ENCODE results near the gene CRTC3.

CRTC3 gene

DNA sequence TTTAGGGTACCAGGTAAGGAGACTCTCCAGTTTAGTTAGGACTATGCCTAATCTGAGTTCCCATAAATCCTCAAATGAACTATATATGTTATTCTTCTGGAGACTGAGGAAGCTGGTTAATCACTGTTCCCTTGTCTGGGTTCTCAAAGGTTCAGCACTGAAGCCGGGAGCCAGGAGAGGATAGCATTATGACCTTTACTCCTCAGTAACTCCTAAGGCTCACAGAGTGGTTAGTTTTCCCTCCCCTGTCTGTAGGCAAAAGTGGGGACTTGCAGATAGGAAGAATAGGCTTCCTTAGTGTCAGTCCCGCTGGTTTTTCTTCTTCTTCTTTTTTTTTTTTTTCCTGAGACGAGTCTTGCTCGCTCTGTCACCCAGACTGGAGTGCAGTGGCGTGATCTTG, 50.4 kb downstream of the CRTC3 start:
- TF ChIP-seq, protein P1, sequence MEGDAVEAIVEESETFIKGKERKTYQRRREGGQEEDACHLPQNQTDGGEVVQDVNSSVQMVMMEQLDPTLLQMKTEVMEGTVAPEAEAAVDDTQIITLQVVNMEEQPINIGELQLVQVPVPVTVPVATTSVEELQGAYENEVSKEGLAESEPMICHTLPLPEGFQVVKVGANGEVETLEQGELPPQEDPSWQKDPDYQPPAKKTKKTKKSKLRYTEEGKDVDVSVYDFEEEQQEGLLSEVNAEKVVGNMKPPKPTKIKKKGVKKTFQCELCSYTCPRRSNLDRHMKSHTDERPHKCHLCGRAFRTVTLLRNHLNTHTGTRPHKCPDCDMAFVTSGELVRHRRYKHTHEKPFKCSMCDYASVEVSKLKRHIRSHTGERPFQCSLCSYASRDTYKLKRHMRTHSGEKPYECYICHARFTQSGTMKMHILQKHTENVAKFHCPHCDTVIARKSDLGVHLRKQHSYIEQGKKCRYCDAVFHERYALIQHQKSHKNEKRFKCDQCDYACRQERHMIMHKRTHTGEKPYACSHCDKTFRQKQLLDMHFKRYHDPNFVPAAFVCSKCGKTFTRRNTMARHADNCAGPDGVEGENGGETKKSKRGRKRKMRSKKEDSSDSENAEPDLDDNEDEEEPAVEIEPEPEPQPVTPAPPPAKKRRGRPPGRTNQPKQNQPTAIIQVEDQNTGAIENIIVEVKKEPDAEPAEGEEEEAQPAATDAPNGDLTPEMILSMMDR (conservative IDR thresholded peaks at IDR 0.05; ENCODE audit: control insufficient read depth, insufficient read depth, low read depth, low read length), result no peak
- no peak for DNase-seq (ENCODE audit: low read depth)
- no peak overlapping the region for H3K4me3 ChIP-seq (ENCODE audit: control insufficient read depth, low read depth, low read length)

DNA sequence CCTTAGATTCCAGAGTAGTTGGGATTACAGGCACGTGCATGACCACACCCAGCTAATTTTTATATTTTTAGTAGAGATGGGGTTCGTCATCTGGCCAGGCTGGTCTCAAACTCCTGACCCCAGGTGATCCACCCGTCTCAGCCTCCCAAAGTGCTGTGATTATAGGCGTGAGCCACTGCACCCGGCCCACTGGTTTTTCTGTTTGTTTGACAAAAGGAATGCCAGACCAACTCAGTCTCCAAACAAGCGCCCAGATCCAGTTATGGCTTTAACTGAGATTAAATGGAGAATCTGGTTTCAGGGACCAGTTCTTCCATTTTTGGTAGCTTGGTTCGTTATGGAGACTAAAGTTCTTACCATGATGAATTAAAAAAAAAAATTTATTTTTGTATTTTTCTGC, 50.8 kb downstream of the CRTC3 start:
- DNase-seq (ENCODE audit: low read depth), result no peak
- H3K4me3 ChIP-seq (ENCODE audit: control insufficient read depth, low read depth, low read length), result no peak overlapping the region
- TF ChIP-seq, protein P1 (conservative IDR thresholded peaks at IDR 0.05; ENCODE audit: control insufficient read depth, insufficient read depth, low read depth, low read length), result no peak

DNA sequence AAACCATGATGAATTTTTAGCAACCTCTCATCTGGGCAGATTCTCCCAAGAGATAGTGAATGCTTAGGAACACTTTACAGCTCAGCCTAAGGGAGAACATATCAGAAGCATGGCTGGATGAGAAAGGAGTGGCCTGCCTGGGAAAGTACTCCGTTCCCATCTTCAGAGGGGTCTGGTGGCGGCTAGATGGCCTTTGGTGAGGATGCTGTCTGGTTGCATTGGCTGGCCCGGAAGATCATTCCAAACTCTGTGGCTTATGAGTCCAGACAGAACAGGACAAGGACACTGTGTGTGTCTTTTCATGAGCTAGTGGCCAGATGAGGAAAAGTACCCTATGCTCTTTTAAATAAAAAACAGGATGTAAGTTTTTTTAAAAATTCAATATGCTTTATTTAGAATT, 51.2 kb downstream of the CRTC3 start:
- TF ChIP-seq, protein P1 (conservative IDR thresholded peaks at IDR 0.05; ENCODE audit: control insufficient read depth, insufficient read depth, low read depth, low read length), result no peak
- no peak overlapping the region for H3K4me3 ChIP-seq (ENCODE audit: control insufficient read depth, low read depth, low read length)
- no peak for DNase-seq (ENCODE audit: low read depth)

DNA sequence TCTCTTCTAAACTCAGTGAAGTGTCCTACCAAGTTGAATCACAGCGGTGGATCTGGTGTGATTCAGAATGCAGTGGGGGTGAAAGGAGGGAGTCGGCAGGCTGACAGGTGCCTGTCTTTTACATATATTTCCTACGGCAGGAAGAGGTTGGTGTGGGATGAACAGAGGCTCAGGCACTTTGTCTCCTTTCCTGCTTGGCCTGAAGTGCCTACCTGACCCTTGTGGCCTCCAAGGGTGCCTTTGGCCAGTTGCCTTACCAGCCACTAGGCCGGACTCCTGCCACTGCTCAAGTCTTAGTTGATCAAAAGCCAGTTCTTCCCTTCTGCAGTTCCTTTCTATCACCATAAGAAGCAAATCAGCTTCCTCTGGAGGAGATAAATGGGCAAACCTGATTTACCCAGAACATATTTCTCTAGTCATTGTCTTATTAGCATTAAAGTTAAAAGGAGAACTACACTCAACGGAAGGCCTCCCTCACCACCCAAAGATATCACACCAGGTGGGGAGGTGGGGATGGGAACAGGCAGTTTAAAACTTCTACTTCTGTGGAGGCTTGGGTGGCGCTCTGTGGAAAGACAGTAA, 52.1 kb downstream of the CRTC3 start:
- TF ChIP-seq, protein P1 (conservative IDR thresholded peaks at IDR 0.05; ENCODE audit: control insufficient read depth, insufficient read depth, low read depth, low read length), result no peak
- DNase-seq (ENCODE audit: low read depth), result no peak
- H3K4me3 ChIP-seq (ENCODE audit: control insufficient read depth, low read depth, low read length), result no peak overlapping the region

DNA sequence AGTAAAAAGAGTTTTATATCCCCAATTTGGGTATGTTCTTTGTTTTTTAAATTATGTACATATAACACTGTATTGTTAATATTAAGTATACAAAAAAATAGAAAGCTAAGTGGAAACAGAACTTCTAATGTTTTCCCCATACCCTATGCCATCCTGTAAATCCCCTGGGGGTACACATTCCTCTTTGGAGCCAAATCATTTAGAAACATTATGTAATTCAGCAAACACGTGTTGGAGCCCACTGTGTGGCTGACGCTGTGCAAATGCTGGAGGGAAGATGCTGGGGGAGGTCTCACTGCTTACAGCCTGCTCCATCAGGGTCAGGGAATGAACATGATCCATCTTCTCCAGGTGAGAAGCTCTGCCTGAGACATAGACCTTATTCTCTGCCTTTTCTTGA, 52.8 kb downstream of the CRTC3 start:
- no peak for DNase-seq (ENCODE audit: low read depth)
- H3K4me3 ChIP-seq (ENCODE audit: control insufficient read depth, low read depth, low read length), result no peak overlapping the region
- TF ChIP-seq, protein P1 (conservative IDR thresholded peaks at IDR 0.05; ENCODE audit: control insufficient read depth, insufficient read depth, low read depth, low read length), result no peak

DNA sequence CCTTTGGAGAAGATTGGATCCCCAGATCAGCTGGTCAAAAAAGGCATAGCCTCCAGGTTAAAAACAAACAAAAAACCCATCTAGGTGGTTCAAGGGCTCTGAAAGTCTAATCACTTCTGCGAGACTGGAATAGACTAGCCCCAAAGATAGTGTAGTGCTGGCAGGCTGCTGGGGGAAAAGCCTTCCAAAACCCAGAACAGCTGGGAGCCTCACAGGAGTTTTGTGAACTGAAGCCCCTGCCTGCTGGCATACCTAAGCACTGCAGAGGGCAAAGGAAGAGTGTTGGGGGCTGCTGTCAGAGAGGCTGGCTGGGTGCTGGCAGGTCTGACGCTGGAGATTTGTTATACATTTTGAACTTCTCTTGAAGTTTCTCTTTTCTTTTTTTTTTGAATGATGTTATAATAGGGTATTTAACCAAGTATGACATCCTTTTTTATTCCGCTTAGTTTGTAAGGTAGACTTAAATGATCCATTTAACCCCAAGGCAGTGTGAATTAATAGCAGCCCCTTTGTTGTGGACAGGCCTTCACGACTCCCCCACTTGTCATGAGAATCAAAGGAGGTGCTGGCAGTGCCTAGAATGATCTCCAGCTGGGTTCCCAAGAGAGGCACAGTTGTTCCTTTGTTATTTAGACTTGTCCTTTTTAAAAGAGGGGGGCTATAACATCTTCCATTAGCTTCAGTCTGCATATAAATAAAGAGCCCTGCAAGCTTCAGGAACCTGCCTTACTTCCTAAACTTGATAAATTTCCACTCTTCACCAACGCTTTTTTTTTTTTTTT, 53.9 kb downstream of the CRTC3 start:
- no peak for DNase-seq (ENCODE audit: low read depth)
- TF ChIP-seq, protein P1 (conservative IDR thresholded peaks at IDR 0.05; ENCODE audit: control insufficient read depth, insufficient read depth, low read depth, low read length), result no peak
- no peak overlapping the region for H3K4me3 ChIP-seq (ENCODE audit: control insufficient read depth, low read depth, low read length)
